DMS114 treated with DMSO at 0.1 percent for 48 hours (cell line): ENCODE measurements around the gene CPNE4.

Experiments used
- DNase-seq: peaks from one replicate; lab custom pipeline; 2025; ENCODE audit not compliant: unreplicated experiment; lab: John Stamatoyannopoulos, UW

Gene CPNE4

DNA sequence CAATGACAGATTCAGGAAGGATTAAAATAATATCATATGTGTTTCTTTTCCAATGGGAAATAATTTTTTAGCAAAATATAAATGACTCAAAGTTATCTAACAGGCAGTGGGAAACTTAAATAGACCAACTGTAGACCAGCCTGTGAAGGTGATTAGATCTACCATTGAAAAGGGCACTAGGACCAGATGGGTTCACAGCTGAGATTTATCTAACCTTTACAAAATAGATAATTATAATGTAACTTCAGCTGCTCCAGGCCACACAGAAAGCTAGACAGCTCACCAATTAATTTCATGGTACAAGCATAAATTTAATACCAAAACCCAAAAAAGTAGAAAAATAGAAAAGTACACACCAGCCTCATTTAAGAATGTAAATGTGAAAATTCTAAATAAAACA is 291.7 kb downstream of the CPNE4 start:
- no peak for DNase-seq

DNA sequence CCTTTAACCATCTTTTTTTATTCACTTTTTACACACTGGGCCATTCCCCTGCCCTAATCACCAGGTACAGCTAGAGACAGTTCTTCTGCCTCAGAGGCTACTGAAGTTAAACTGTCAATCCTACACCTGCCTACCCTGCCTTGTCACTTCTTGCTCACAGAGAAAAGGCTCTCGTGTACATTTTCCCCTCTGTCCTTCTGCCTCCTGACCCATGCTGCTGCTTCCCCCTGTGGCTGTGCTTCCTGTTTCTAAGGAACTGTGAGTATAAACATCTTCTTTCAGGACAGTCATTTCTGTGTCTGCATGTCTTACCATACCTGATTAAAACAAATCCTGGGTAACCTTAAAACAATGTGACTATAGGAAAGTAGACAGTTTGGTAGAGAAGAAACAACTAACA is 295.6 kb downstream of the CPNE4 start:
- no peak for DNase-seq

DNA sequence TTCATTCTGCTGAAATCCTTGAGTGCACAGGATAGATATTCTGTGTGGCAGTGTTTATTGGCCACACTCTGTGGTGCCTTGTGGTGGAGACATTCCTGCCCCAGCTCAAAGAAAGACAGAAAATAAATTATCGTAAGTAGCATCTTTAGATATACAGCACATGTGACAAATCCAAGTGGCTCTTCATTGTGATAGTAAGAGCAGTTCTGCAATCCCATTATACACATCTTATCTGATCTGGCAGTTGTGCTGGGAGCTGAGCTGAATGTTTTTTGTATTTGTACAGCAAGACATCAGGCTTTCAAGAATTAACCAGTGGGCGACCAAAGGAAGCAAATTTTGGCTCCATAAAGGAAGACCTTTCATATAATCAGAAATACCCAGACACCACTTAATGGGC is 296.7 kb downstream of the CPNE4 start:
- DNase-seq: no peak

DNA sequence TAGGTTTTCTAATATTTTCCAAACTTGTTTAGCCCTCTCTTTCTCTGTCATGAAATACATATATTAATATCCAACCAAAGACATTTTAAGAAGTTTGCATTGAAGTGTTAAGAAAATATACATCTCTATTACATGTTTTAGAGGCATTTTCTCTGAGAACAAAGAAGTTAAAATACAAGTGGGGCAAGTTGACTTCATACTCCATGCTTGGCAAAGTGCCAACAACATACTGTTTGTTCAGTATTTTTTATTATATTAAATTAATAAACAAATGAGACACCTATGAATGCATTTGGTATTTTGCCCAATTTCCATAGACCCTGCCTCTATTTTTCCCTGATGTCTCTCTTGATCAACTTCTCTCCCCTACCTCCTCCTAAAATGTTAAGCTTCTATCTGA is 299.3 kb downstream of the CPNE4 start:
- DNase-seq: no peak

DNA sequence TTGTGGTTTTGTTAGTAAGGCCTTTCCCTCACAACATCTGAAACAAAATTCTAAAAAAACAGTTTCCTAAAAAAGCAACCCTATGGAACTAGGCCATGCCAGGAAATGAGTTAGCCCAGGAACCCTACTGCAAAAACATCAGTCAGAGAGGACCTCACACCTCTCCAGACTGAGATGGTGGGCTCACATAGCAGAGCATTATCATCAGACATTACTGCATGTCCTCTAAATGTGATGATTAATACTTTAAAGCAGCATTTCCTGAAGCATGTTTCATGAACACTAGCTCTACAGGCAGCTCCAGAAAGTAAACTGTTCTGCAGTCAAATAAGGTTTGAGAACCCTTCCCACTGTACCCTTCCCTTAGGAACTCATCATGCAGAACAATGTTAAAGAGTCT is 299.7 kb downstream of the CPNE4 start:
- no peak for DNase-seq

DNA sequence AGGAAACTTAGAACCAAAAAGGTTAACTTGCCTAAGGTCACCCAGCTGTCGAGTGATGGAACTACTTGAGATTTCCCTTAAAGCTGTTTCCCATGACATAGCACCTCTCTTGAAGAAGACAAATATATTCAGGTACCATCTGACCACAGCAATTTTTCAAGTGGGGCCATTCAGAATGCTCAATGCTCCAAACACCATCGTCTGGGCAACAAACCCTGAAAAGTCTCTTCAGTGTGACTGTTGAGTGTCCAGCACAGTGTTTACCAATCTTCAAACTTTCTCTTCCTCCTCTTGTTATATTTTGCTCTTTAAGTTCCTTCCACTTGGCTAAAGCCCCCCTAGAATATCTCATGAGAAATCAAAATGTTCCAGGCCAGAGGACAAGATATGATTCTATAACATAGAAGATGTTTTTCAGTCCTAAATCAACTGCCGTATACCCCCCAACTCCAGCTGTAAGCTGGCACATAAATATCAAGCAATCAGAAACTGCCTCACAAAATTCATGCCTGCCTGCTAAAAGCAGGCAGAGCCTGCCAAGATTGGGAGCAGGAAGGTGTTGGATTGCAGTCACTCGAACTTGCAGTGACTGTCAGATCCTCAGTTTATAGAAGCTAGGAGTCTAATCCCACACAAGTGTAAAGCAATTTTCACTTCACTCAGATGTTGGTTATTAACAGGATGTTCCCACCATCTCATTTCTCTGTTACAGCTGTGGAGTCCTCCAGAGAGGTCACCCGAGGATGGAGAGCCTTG is 301.6 kb downstream of the CPNE4 start:
- no peak for DNase-seq

DNA sequence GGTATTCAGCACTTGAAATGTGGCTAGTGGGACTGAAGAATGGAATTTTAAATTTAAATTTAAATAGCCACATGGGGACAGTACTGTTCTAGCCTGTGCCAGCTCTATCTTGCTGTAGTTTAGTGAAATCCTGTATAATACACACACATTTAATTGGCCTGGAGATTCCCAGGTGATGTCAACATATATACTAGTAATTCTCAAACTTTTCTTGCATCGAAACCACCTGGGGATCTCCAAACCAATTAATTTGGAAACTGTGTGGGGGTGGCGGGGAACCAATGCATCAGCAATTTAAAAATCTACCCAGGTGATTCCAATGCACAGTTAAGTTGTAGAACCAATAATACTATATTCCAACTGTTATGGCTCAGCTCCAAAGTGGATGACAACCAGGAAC is 303.1 kb downstream of the CPNE4 start:
- DNase-seq: no peak

DNA sequence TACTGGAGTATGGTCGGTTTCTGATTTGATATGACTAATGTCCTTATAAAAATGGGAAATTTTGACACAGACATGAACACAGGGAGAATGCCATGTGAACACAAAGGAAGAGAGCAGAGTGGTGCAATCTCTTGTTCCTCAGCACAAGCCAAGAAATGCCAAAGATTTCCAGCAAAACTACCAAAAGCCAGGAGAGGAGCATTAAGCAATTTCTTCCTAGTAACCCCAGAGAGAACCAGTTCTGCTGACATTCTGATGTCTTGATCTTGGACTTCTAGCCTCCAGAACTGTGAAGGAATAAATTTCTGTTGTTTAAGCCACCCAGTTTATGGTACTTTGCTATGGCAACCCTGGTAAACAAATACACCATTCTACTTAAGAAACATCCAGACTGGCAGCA is 304.2 kb downstream of the CPNE4 start:
- no peak for DNase-seq

DNA sequence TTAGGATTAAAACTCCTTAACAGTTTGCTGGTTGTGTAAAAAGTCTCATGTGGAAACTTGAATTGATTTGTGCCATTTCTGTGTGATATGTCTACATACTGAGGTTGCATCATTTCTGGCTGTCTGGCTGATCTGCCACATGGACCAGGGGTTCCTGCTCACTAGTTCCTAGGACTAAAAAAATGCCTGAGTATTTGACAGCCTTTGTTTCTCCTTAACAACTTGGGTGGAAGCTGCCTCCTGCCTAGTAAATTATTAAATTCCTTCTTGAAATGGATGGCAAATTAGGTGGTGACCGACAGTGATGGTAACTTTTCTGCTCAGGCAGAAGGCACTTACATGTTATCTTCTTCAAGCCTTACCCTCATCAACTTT is 305.2 kb downstream of the CPNE4 start:
- DNase-seq: no peak

DNA sequence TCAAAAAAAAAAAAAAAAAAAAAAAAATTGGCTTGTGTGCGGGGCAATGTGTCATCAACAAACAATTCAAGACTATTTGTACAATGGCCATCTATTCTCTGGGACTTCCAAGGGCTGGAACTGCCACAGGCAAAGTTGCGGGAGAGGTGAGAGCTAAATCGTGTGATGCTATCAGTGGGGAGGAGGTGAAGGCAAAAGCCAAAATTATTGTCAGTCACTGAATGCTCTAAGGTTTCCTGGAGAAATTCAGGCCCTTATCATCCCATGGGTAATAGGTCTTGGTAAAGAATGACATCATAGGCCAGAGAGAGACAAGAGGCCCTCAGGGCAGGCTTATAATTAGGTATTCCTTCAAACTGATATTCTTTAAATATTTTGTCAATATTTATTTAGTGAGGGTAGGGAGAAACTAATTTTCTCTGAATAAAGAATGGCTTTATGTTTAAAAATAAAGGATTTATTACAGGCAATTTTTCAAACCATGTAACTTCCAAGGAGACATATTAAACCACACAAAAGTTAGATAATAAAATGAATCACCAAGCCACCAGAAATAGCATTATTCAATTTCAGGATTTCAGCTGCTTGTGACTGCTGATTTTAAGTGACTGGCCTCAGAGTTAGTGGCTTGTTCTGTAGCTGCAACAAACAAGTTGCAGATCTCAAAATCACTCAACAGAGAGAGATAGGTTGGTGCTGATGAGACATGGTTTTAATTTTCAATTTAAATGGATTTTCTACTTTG is 305.7 kb downstream of the CPNE4 start:
- no peak for DNase-seq

DNA sequence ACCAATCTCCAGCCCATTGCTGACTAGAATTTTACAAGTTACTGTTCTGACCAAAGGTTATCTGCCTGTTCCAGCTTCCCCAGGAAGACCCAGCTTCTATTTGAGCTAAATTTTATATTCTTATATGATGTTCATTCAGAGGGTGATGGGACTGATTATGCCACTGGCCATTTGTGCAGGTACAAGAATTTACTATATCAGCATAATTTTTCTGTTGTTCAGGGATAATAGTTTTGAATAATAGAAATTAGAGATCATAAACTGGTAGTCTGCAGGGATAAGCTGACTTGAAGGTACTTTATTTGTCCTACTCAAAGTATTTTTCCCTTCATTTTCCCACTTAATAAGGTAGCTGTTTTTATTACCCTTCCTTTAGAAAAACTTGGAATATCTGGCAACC is 309.4 kb downstream of the CPNE4 start:
- no peak for DNase-seq

DNA sequence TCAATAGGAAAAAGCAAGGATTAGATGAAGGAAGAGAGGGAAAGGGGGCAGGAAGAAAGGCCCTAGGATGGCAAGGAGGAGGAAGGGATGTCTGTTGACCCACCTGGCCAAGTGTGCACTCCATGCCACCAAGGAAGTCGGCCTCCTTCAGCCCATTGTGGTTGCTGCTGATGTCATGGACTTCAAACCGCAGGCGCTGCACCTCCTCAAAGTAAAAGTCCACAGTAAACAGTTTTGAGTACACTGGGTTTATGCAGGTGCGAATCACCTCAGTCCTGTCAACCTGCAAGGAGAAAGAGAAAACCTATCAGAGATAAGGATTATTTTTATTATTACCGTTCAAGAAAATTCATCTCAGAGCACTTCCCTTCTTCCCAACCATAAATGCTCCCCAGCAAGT is 311.5 kb downstream of the CPNE4 start:
- DNase-seq: no peak

DNA sequence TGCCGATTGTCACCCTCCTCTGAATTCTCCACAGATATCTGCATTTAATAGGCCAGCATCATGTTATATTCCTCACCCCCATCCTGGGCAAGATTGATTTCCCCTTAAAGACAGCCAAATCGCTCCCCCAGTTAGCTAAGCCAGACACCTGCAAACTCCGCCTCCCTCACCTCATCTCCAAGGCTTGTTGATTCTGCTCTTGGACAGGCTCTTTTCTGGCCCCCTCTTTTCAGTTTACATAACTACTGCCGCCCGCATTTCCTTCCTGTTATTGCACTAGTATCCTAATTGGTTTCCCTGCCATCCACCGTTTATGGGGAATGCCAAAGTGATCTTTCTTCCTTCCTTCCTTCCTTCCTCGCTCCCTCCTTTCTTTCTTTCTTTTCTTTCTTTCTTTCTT is 317.3 kb downstream of the CPNE4 start:
- DNase-seq: no peak

DNA sequence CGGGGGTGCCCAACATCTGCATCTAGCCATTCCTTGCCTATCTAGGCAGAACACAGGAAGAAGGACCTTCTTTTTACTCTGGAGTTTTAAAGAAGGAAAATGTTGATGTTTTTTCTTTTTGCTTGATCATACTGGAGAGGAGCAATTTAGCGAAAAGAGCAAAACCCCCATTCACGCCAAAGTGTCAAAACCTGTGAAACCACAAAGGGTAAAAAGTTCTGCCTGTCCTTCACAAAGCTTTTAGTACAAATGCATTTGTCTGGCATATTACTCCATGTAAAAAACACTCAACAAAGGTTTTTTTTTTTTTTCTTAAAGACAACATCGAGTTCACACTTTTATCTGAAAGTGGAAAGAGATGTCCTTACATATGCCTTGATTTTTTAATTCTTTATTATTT is 317.9 kb downstream of the CPNE4 start:
- no peak for DNase-seq

DNA sequence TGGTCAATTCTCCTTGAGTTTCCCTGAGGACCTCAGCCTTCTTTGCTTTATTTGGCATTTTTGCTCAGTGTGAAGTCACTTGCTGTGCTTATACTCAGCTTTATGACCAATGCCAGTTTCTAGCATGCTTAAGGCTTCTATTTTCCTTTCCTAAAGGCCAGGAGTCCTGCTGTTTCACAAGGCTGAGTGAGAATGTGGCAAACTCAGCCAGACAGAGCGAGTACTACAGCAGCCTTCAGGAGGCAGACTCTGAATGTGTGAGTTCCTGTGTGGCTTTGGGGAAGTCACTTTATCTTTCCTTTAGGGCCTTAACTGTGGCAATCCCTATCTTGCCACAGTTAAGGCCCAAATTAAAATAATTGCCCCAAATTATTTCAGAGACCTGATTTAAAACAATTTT is 318.8 kb downstream of the CPNE4 start:
- no peak for DNase-seq

DNA sequence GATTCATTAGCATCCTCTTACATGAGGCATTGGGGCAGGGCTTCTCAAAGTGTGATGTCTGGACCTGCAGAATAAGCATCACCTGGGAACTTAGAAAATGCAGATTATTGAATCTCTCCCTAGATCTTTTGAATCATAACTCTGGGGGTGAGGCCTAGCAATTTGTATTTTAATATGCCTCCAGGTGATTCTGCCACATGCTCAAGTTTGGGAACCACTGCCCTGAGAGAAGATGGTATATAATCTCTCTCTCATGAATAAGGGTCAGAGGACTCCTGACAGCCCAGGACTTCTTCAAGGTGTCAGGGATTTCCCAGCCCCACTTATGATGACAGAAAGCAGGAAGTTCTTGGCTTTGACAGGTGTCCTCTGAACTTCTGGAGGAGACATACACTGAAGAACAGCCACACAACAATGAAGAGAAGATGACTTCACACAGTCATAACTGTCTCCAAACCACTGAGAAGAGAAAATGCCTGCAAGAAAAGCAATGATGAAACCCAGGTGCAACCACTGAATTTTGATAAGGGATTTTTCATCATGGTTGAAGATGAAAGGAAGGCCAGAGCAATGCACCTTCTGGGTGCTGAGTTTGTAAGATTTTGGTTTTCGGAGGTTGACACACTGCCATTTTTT is 320.1 kb downstream of the CPNE4 start:
- no peak for DNase-seq

DNA sequence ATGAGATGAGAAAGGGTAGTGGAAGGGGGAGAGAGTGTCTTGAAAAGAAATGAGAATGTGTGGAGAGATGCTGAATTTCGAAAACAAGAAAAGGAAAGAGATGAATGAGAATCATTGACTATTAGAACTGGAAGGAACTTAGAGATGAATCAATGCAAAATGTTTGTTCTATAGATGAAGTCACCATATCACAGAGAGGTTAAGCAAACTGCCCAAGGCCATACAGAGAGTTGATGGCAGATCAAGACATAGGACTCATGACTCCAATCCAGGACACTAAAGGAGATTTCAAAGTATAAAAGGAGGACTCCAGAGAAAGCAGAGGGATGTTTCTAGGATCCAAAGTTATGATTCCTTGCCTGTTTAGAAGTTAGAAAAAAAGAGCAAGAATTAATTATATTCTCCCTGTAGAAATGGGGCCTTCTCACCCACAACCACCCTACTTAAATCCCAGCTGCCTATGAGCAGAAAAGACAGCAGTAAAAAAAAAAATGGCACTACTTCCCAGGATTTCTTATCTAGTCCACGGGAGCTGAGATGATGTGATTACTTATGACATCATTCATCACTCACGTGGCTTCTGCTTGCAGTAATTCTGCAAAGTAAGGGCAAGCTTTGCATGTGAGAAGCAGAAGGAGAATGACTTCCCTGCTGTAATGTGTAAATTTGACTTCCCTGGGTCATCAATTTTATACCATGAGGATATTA is 321.2 kb downstream of the CPNE4 start:
- DNase-seq: no peak

DNA sequence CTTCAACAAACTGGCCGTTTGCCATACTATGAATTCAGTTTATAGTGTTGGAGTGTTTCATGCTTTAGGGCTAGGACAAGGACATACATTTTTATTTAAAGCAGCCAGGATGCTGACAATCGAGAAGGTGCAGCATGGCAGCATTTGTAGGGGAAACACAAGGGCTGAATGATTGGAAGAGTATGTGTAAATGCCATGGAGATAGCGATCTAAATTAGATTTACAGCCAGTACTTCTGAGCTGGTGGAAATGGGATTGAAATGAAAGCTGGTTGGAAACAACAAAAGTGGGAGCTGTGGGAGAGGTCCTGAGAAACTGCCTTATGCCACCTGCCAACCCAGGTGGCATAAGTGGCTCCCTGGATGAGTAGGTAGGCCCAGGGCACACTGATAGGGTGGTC is 322.2 kb downstream of the CPNE4 start:
- no peak for DNase-seq

DNA sequence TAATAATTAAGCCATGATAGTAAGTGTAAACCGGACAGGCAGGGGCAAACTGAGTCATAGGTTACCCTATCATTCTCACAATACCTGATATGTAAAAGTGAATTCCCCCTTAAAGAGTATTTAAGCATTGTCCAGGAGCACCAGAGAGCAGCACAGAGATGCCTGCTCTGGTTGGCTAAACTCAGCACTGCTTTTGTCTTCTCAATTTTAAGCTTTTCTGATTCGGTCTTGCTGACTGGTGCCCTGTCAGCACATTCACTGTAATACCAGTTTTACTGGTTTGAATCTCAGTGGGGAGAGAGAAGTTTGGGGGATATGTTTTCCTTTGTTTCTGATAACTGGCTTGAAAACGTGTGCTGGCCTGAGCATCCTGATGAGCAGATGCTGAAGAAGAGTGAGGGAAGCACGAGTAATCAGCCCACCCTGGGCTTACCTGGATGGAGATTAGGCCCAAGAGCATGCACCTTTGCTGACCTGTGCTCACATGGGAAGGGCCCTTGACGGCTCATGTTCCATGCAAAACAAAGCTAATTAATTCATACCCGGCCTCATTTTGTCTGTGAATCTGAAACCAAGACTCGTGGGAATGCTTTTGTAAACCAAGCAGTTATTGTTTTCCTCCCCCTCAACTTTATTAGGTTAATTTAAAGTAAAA is 323.6 kb downstream of the CPNE4 start:
- DNase-seq: no peak

DNA sequence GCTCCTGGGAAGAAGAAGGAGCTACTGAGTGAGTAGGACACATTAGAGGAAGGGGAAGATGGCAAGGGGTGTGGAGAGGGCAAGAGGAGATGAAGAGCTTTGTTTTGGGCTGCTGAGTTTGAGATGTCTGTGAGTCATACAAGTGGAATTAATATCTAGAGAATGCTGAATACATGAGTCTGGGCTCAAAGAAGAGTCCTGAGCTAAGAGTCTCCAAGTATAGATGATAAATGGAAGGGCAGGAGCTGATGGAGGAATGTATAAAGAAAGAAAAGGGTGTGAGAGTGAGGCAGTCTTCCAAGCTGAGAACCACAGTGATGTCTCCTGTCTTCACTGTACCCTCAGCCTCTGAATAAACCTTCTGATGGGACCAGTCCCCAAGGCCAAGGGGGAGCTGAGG is 326.6 kb downstream of the CPNE4 start:
- no peak for DNase-seq

DNA sequence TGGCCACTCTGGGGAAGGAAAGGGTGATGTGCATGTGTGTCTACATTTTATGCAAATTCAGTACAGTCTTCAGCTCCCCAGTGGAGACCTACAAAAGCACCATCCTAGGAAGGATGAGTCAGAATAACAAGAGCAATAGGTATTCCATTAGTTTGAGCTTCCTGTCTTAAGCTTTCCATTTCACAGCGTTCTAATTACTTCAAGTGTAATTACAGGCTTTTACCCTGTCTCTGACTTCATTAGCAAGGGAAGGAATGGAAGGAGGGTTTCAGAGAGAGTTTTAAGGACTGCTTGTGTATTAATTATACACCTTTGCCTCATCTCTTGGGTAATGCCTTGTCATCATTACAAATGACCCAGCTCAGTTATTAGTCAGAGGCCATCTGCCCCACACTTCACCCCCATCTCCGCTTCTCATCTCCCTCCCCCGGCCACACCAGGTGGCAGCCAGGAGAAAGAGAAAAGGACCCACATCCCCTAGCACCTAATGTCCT is 329.2 kb downstream of the CPNE4 start:
- no peak for DNase-seq
